Keratinocyte (primary cell): ENCODE data around the gene NET1. TPM values are rescaled to one million over a fixed set of nuclear protein-coding genes. Genes with fewer than 3 reads are reported as not detected.

Experiments
- DNase-seq: peaks from one replicate; pipeline ENCODE4 v3.0.0-alpha.2; 2011; ENCODE audit warnings: low read depth, missing footprints, low spot score
- FAIRE-seq: peaks from 2 replicates; lab custom pipeline; 2011; peaks lifted over from hg19 to GRCh38; lab: Jason Lieb, UNC
- H2AFZ ChIP-seq: 2 replicates; pipeline ENCODE4 v1.6.0; 2012; ENCODE audit warnings: low read length, control low read depth, inconsistent platforms; ENCODE audit not compliant: control insufficient read depth
- H3K27ac ChIP-seq: 2 replicates; pipeline ENCODE4 v1.5.1; 2011; ENCODE audit warnings: low read length; ENCODE audit not compliant: control insufficient read depth, insufficient read depth
- H3K27me3 ChIP-seq: 3 replicates; pipeline ENCODE4 v1.6.0; 2011; ENCODE audit warnings: low read length; ENCODE audit not compliant: control insufficient read depth, insufficient read depth; ENCODE audit errors: extremely low read depth
- H3K36me3 ChIP-seq, 2 experiments: 2 replicates in 1 of 2; 3 replicates in 1 of 2; pipeline ENCODE4 v1.5.1; 2011; ENCODE audit warnings: low read length in 2 of 2, mild to moderate bottlenecking in 1 of 2; ENCODE audit not compliant: control insufficient read depth in 2 of 2, insufficient read depth in 2 of 2; ENCODE audit errors: extremely low read depth in 1 of 2
- H3K4me1 ChIP-seq: 3 replicates; pipeline ENCODE4 v1.5.1; 2011; ENCODE audit warnings: low read length; ENCODE audit not compliant: control insufficient read depth, insufficient read depth; ENCODE audit errors: extremely low read depth
- H3K4me2 ChIP-seq: 3 replicates; pipeline ENCODE4 v1.6.0; 2011; ENCODE audit warnings: low read depth, low read length; ENCODE audit not compliant: control insufficient read depth, insufficient read depth; ENCODE audit errors: extremely low read depth
- H3K4me3 ChIP-seq, 3 experiments: fragments of 200-600 bp in 1 of 3; sonication (generic) in 1 of 3; 2 replicates in 2 of 3; 3 replicates in 1 of 3; pipeline ENCODE4 v1.5.1; 2011 to 2016; ENCODE audit warnings: low read length in 3 of 3, mild to moderate bottlenecking in 3 of 3, control low read depth in 2 of 3, inconsistent platforms in 1 of 3, low read depth in 1 of 3, mixed read lengths in 1 of 3, mixed run types in 1 of 3, moderate library complexity in 1 of 3; ENCODE audit not compliant: control insufficient read depth in 2 of 3, insufficient read depth in 2 of 3; ENCODE audit errors: extremely low read depth in 1 of 3
- H3K79me2 ChIP-seq: 2 replicates; pipeline ENCODE4 v1.6.0; 2012; ENCODE audit warnings: low read length; ENCODE audit not compliant: control insufficient read depth, insufficient read depth
- H3K9ac ChIP-seq: 3 replicates; pipeline ENCODE4 v1.6.0; 2011; ENCODE audit warnings: low read length; ENCODE audit not compliant: control insufficient read depth, insufficient read depth; ENCODE audit errors: extremely low read depth
- H3K9me1 ChIP-seq: 3 replicates; pipeline ENCODE4 v1.6.0; 2011; ENCODE audit warnings: low read length; ENCODE audit not compliant: control insufficient read depth, insufficient read depth; ENCODE audit errors: extremely low read depth
- H3K9me3 ChIP-seq: 2 replicates; pipeline ENCODE4 v1.5.1; 2012; ENCODE audit warnings: low read depth, low read length; ENCODE audit not compliant: control insufficient read depth
- H4K20me1 ChIP-seq: 3 replicates; pipeline ENCODE4 v1.6.0; 2011; ENCODE audit warnings: low read length; ENCODE audit not compliant: control insufficient read depth, insufficient read depth; ENCODE audit errors: extremely low read depth
- EZH2 ChIP-seq: IDR thresholded peaks from one replicate; pipeline ENCODE4 v1.6.1; 2012; ENCODE audit warnings: inconsistent platforms, mild to moderate bottlenecking, low read length, moderate library complexity
- dilution Hi-C: fragments of 300-500 bp; cut with MboI; formaldehyde crosslinking; loops from one replicate; pipeline ENCODE4 v1.7.0; 2020; ENCODE audit warnings: low sequenced_read_pairs; ENCODE audit not compliant: extremely low pct_ligation_motif_present
- polyA plus RNA-seq, 5 experiments: library from polyadenylated mRNA; depleted of rRNA in 3 of 5; stranded (reverse) in 3 of 5; stranded (forward) in 1 of 5; unstranded in 1 of 5; fragments of >200 nt; gene quantifications; 1 replicate in 1 of 5; 2 replicates in 3 of 5; 3 replicates in 1 of 5; pipeline versions ENCODE4 v1.2.1 to v1.2.3, GENCODE V29; 2011 to 2012; ENCODE audit warnings: missing spikeins in 2 of 5, low read depth in 1 of 5, low replicate concordance in 1 of 5
- TF ChIP-seq, protein P1 (sequence below), 3 experiments: IDR thresholded peaks in 1 of 3; conservative IDR thresholded peaks in 1 of 3; optimal IDR thresholded peaks in 1 of 3; 2 replicates in 2 of 3; 3 replicates in 1 of 3; pipeline versions ENCODE3 to v1.5.1; 2011; ENCODE audit warnings: low read length in 3 of 3, mild to moderate bottlenecking in 3 of 3, moderate library complexity in 2 of 3, control low read depth in 1 of 3, inconsistent platforms in 1 of 3; ENCODE audit not compliant: insufficient read depth in 2 of 3; ENCODE audit errors: extremely low read depth in 1 of 3

Gene NET1
- polyA plus RNA-seq, 1 donor (not counting 4 experiments of a cell fraction or from before 2014, with no cell fraction given): 214 TPM

GRCh38 chr10:5424751-5425150, 12.4 kb downstream of the NET1 start:
- Histone ChIP-seq H3K4me3 (no peak overlapping the region), H3K79me2 (peaks cover 58% of the 10 kb centered on the region)

GRCh38 chr10:5428133-5428532, 15.8 kb downstream of the NET1 start:
- Histone ChIP-seq H3K27me3 (no peaks in the 10 kb centered on the region), H3K79me2 (peaks cover 29% of the 10 kb centered on the region), H3K36me3 (no peaks in the 10 kb centered on the region), H3K4me1 (no peaks in the 10 kb centered on the region), H3K9me3 (peaks cover 2% of the 10 kb centered on the region), H3K4me3 (no peak overlapping the region), H3K4me2 (no peak overlapping the region), H4K20me1 (no peaks in the 10 kb centered on the region), H3K9ac (no peak overlapping the region), H2AFZ (no peak overlapping the region), H3K9me1 (no peaks in the 10 kb centered on the region), H3K27ac (no peak overlapping the region)
- no peak for DNase-seq
- TF ChIP-seq, protein P1, sequence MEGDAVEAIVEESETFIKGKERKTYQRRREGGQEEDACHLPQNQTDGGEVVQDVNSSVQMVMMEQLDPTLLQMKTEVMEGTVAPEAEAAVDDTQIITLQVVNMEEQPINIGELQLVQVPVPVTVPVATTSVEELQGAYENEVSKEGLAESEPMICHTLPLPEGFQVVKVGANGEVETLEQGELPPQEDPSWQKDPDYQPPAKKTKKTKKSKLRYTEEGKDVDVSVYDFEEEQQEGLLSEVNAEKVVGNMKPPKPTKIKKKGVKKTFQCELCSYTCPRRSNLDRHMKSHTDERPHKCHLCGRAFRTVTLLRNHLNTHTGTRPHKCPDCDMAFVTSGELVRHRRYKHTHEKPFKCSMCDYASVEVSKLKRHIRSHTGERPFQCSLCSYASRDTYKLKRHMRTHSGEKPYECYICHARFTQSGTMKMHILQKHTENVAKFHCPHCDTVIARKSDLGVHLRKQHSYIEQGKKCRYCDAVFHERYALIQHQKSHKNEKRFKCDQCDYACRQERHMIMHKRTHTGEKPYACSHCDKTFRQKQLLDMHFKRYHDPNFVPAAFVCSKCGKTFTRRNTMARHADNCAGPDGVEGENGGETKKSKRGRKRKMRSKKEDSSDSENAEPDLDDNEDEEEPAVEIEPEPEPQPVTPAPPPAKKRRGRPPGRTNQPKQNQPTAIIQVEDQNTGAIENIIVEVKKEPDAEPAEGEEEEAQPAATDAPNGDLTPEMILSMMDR (optimal IDR thresholded peaks at IDR 0.05 in 1 of 3, IDR thresholded peaks at IDR 0.05 in 1 of 3, conservative IDR thresholded peaks at IDR 0.05 in 1 of 3; ENCODE audit: extremely low read depth in 1 of 3, insufficient read depth in 2 of 3, low read length in 3 of 3): no peak
- no peak for TF ChIP-seq EZH2
- dilution Hi-C loops: no loop called here
- FAIRE-seq: no peak

More at GRCh38 chr10:5424751-5425150, 12.4 kb downstream of the NET1 start:
- H3K9me1 ChIP-seq: no peaks in the 10 kb centered on the region
- FAIRE-seq (no peak), DNase-seq (no peak)
- TF ChIP-seq, protein P1 (optimal IDR thresholded peaks at IDR 0.05 in 1 of 3, IDR thresholded peaks at IDR 0.05 in 1 of 3, conservative IDR thresholded peaks at IDR 0.05 in 1 of 3; ENCODE audit: extremely low read depth in 1 of 3, insufficient read depth in 2 of 3, low read length in 3 of 3): no peak
- TF ChIP-seq EZH2: no peak
- no peaks in the 10 kb centered on the region for H3K27me3 ChIP-seq
- dilution Hi-C loops: no loop called here
- H4K20me1 ChIP-seq: no peaks in the 10 kb centered on the region
- H3K4me2 ChIP-seq: no peak overlapping the region
- H3K9ac ChIP-seq: no peak overlapping the region
- no peaks in the 10 kb centered on the region for H3K36me3 ChIP-seq
- no peak overlapping the region for H2AFZ ChIP-seq
- no peaks in the 10 kb centered on the region for H3K9me3 ChIP-seq
- H3K4me1 ChIP-seq: no peaks in the 10 kb centered on the region
- no peak overlapping the region for H3K27ac ChIP-seq
